HG02981 (cell line): ENCODE data around the gene FOXP1.

Experiments
- ATAC-seq: cut with Tn5 transposase; IDR thresholded peaks from one replicate; pipeline ENCODE4 v1.9.1; 2021; ENCODE audit warnings: mild to moderate bottlenecking, moderate library complexity; ENCODE audit not compliant: unreplicated experiment

The FOXP1 gene

GRCh38 chr3:71583566-71584393, at the start of gene FOXP1:
TSS of gene FOXP1 (minus strand) at chr3:71583728. CDS start at chr3:71198381, 385,347 bp downstream.
- peak; percentile 41 for ATAC-seq

- ATAC-seq, result no peak
Observed at GRCh38 chr3:71629711-71630110, 46.2 kb upstream of the FOXP1 start.

- no peak for ATAC-seq
Observed at GRCh38 chr3:71629289-71629688, 45.8 kb upstream of the FOXP1 start.

- no peak for ATAC-seq
Observed at GRCh38 chr3:71628522-71628921, 45.0 kb upstream of the FOXP1 start.

- no peak for ATAC-seq
Observed at GRCh38 chr3:71625676-71626075, 42.1 kb upstream of the FOXP1 start.

- ATAC-seq, result no peak
Observed at GRCh38 chr3:71621825-71622537, 38.5 kb upstream of the FOXP1 start.

- ATAC-seq, result no peak
Observed at GRCh38 chr3:71618538-71618937, 35.0 kb upstream of the FOXP1 start.

GRCh38 chr3:71616571-71617021, 33.1 kb upstream of the FOXP1 start:
- ATAC-seq, result no peak

GRCh38 chr3:71614869-71615268, 31.3 kb upstream of the FOXP1 start:
- no peak for ATAC-seq

- ATAC-seq, result no peak
Observed at GRCh38 chr3:71614426-71614825, 30.9 kb upstream of the FOXP1 start.

- no peak for ATAC-seq
Observed at GRCh38 chr3:71611099-71611498, 27.6 kb upstream of the FOXP1 start.

GRCh38 chr3:71607364-71607763, 23.8 kb upstream of the FOXP1 start:
- no peak for ATAC-seq

GRCh38 chr3:71606582-71606981, 23.1 kb upstream of the FOXP1 start:
- ATAC-seq, result no peak

GRCh38 chr3:71602256-71602655, 18.7 kb upstream of the FOXP1 start:
- ATAC-seq, result no peak

GRCh38 chr3:71601811-71602210, 18.3 kb upstream of the FOXP1 start:
- no peak for ATAC-seq

GRCh38 chr3:71600646-71601288, 17.2 kb upstream of the FOXP1 start:
- ATAC-seq, result no peak

- no peak for ATAC-seq
Observed at GRCh38 chr3:71599416-71599815, 15.9 kb upstream of the FOXP1 start.

- no peak for ATAC-seq
Observed at GRCh38 chr3:71598292-71598691, 14.8 kb upstream of the FOXP1 start.

GRCh38 chr3:71597286-71597685, 13.8 kb upstream of the FOXP1 start:
- ATAC-seq, result no peak

- ATAC-seq, result no peak
Observed at GRCh38 chr3:71593106-71593505, 9.6 kb upstream of the FOXP1 start.

- no peak for ATAC-seq
Observed at GRCh38 chr3:71591101-71591500, 7.6 kb upstream of the FOXP1 start.

GRCh38 chr3:71589132-71589531, 5.6 kb upstream of the FOXP1 start:
- ATAC-seq, result no peak
